ENCODE data around the gene BTRC.

DNA sequence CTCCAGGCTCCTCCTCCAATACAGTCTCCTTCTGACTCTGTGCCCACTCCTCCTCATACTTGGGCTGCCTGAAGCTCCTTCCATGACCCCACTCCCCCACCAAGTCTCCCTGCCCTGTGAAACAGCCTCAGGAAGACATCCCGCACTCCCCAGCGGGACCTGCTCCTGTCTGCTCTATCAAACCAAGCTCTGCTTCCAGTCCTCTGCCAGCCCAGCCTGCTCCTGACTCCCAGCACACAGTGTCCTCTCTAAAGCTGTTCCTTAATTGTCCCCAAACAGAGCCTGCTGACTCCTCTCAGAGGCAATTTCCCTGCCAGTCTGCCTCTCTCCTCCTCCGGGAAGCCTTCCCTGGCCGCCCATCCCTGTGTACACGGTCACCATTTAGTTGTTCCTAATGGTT lies 224.2 kb downstream of the BTRC start:
- TF ChIP-seq, protein P1, sequence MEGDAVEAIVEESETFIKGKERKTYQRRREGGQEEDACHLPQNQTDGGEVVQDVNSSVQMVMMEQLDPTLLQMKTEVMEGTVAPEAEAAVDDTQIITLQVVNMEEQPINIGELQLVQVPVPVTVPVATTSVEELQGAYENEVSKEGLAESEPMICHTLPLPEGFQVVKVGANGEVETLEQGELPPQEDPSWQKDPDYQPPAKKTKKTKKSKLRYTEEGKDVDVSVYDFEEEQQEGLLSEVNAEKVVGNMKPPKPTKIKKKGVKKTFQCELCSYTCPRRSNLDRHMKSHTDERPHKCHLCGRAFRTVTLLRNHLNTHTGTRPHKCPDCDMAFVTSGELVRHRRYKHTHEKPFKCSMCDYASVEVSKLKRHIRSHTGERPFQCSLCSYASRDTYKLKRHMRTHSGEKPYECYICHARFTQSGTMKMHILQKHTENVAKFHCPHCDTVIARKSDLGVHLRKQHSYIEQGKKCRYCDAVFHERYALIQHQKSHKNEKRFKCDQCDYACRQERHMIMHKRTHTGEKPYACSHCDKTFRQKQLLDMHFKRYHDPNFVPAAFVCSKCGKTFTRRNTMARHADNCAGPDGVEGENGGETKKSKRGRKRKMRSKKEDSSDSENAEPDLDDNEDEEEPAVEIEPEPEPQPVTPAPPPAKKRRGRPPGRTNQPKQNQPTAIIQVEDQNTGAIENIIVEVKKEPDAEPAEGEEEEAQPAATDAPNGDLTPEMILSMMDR (IDR thresholded peaks at IDR 0.05; ENCODE audit: low read depth, low read length): no peak
- no peak for TF ChIP-seq POLR2A (IDR thresholded peaks at IDR 0.05; ENCODE audit: extremely low read depth, insufficient read length)

Measured in NB4 (cell line).